COLO668 (cell line): ENCODE results near the gene AGAP3.

Experiments
- DNase-seq: peaks from one replicate; lab custom pipeline; 2025; ENCODE audit not compliant: unreplicated experiment; lab: John Stamatoyannopoulos, UW

The AGAP3 gene

GRCh38 chr7:151107882-151108281 lies 21.6 kb downstream of the AGAP3 start:
- no peak for DNase-seq

- no peak for DNase-seq
Measured at GRCh38 chr7:151109094-151110048, 23.1 kb downstream of the AGAP3 start.

- no peak for DNase-seq
Measured at GRCh38 chr7:151110236-151110940, 24.1 kb downstream of the AGAP3 start.

- DNase-seq, result peak; percentile 72
Measured at GRCh38 chr7:151110941-151111645, 24.8 kb downstream of the AGAP3 start.

GRCh38 chr7:151113344-151114150 lies 27.3 kb downstream of the AGAP3 start:
- DNase-seq, result no peak

DNA sequence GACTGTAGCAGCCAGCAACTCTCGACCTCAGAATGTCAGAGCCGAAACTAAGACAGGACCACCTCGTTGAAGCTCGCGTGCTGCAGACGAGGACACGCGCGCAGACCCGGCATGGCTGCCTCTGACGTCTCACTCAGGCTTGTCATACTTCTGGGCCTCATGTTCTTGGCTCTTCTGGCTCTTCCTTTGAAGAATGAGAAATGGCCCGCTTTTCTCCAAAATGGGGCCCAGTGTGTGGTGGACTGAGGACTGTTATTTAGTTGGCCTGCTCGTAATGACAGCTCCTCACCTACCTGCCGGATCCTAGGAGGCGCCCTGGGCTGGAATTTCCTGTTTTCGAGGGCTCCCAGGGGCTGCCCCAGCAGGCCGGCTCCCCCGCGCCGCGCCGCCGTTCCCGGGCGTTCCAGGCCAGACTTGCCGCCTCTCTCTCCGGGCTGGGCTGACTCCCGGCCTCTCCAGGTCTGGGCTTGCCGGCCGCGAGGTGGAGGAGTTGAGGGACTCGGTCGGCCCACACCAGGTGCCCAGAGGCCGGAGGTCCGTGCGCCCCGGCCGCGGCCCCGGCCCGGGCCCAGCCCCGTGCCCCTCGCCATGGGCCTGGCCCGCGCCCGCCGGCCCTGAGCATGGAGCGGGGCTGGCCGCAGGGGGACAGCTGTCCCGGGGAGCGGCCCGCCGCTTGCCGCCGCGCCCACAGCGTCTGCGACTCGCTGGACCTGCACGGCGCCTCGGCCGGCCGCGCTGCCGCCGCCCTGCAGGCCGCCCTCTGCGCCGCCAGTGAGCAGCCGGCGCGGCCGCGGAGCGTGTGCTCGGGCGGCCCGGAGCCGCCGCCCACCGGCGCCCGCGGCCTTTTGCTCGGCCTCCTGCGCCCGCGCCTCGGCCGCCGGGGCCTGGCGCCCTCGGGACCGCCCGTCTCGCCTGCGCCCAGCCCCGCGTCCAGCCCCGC lies 28.1 kb downstream of the AGAP3 start:
- DNase-seq, result no peak

- DNase-seq, result no peak
Measured at GRCh38 chr7:151115121-151115835, 29.0 kb downstream of the AGAP3 start.

DNA sequence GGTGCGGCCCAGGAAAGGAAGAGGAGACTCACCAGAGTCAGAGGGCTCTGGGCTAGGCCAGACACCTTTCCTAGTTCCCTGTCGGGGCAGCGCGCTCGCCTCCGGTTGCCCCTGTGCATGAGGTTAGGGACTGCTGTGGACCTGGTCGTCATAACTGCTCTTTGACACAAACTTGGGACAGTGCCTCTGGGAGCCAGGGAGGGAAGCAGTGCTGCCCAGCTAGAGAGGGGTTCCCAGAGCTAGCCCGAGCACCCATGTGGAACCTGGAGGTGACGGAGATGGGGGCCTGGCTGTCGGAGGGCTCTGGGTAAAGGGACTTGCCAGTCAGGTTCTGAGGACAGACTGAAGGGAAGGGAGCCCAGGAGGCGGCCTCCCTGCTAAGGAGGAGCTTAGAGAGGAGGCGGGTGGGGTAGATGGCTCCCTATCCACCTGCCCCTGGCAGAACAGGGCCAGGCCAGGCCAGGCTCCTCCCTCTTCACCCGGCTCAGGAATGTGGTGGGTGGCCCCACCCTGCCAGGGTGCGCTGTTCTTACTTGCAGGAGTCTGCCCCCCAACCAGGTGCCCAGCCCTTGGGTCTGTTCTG lies 29.7 kb downstream of the AGAP3 start:
- no peak for DNase-seq

GRCh38 chr7:151116603-151117440 lies 30.5 kb downstream of the AGAP3 start:
- no peak for DNase-seq

DNA sequence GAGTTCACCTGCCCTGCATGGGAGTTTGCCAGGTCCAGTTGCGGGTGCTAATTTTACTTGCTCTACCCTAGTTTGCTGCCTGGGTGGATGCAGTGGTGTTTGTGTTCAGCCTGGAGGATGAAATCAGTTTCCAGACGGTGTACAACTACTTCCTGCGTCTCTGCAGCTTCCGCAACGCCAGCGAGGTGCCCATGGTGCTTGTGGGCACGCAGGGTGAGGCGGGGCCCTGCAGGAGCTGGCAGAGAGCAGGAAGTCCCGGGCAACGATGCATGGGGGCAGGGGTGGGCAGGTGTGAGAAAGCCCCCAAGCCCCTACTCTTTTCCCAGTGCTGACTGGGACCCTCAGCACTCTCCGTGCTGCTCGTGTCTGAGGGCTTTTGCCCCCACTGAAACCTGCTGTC lies 31.3 kb downstream of the AGAP3 start:
- DNase-seq, result no peak

DNA sequence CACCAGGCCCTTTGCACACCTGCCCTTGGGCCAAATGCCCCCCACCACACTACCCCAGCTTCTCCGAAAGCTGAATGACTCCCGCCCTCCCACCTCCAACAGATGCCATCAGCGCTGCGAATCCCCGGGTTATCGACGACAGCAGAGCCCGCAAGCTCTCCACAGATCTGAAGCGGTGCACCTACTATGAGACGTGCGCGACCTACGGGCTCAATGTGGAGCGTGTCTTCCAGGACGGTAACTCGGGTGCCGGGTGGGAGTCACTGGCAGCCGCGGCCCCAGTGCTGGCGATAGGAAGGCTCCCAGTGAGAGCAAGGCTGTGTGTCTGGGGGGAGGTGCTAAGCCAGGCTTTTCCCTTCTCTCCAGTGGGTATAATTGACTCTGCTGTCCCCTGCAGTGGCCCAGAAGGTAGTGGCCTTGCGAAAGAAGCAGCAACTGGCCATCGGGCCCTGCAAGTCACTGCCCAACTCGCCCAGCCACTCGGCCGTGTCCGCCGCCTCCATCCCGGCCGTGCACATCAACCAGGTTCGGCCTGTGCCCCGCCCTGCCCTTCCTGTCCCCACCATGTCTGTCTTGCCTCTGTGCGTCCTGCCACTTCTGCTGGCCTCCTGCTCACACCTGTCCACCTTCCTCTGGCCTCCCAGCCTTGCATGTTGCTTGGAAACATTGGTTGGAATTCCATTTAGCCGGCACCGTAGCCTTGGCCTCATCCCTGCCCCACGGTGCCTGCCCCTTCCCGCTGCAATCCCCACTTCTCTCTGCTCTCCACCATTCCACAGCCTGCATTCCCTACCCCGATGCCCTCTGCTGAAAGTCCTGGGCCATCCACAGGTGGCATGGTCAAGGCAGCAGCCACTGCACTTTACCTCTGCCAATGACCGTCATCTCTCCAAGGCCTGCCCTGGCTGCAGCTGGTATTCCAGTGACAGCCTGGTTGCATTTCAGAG lies 32.1 kb downstream of the AGAP3 start:
- DNase-seq, result no peak

DNA sequence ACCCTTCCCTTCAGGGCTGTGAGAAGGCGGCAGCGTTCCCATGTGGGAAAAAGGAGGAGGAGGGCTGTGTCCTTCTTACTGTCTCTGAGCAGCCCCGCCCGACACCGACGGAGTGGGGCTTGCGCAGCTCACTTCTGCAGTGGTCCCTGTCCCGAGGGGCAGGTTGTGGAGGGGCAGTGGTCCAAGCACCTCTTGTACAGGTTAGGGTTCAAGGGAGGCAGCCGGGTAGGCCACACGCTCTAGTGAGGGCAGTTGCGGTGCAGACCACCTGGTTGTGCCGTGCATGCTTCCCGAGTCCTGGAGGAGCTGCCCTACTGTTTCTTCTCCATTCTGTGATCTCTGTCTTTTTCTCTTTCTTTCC lies 32.8 kb downstream of the AGAP3 start:
- DNase-seq, result no peak

GRCh38 chr7:151119902-151120301 lies 33.6 kb downstream of the AGAP3 start:
- DNase-seq, result no peak

DNA sequence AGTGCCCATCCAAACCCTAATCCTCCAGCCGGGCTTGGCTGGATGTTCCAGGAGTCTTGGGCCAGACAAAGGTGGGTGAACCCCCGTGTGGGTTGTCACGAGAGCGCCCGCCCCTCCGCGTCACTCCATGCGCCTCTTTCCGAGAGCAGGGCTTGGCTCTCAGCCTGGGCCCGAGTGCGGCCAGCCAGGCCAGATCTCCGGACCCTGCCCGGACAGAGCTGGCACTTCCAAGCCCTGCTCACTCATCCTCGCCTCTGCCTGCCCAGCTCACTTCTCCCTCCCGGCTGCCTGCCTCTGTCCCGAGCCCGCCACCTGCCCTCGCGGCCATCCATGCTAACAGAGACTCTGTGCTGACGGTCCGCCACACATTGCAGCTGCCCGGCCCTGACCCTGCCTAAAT lies 34.6 kb downstream of the AGAP3 start:
- DNase-seq, result peak; percentile 11

- DNase-seq, result no peak
Measured at GRCh38 chr7:151121380-151122170, 35.3 kb downstream of the AGAP3 start.

- DNase-seq, result no peak
Measured at GRCh38 chr7:151122276-151122675, 36.0 kb downstream of the AGAP3 start.
